HG03558 (cell line): ENCODE results near the gene PI16.

Experiments used
- ATAC-seq: cut with Tn5 transposase; IDR thresholded peaks from one replicate; pipeline ENCODE4 v1.9.1; 2021; ENCODE audit warnings: moderate number of reproducible peaks; ENCODE audit not compliant: unreplicated experiment; ENCODE audit errors: extremely low read depth

PI16 gene

GRCh38 chr6:36954262-36954931 is at the start of gene PI16:
TSS of gene PI16 (plus strand) at chr6:36954738. CDS start at chr6:36954761, 23 bp downstream.
- no peak for ATAC-seq

GRCh38 chr6:36904851-36905393 is 49.6 kb upstream of the PI16 start:
- ATAC-seq = no peak

- ATAC-seq = no peak
Measured at GRCh38 chr6:36906539-36907325, 47.8 kb upstream of the PI16 start.

GRCh38 chr6:36907781-36908180 is 46.8 kb upstream of the PI16 start:
- no peak for ATAC-seq

- no peak for ATAC-seq
Measured at GRCh38 chr6:36908747-36909146, 45.8 kb upstream of the PI16 start.

- no peak for ATAC-seq
Measured at GRCh38 chr6:36912030-36912454, 42.5 kb upstream of the PI16 start.

- peak; percentile 73 for ATAC-seq
Measured at GRCh38 chr6:36912586-36912985, 42.0 kb upstream of the PI16 start.

- no peak for ATAC-seq
Measured at GRCh38 chr6:36913082-36913481, 41.5 kb upstream of the PI16 start.

GRCh38 chr6:36914227-36914794 is 40.2 kb upstream of the PI16 start:
- no peak for ATAC-seq

- ATAC-seq = no peak
Measured at GRCh38 chr6:36915599-36915998, 38.9 kb upstream of the PI16 start.

GRCh38 chr6:36916126-36916525 is 38.4 kb upstream of the PI16 start:
- ATAC-seq = no peak

GRCh38 chr6:36917541-36918193 is 36.9 kb upstream of the PI16 start:
- no peak for ATAC-seq

GRCh38 chr6:36920049-36920448 is 34.5 kb upstream of the PI16 start:
- ATAC-seq = no peak

- no peak for ATAC-seq
Measured at GRCh38 chr6:36920546-36920945, 34.0 kb upstream of the PI16 start.

- ATAC-seq = no peak
Measured at GRCh38 chr6:36924131-36924530, 30.4 kb upstream of the PI16 start.

GRCh38 chr6:36924778-36925374 is 29.7 kb upstream of the PI16 start:
- no peak for ATAC-seq

- no peak for ATAC-seq
Measured at GRCh38 chr6:36925809-36926208, 28.7 kb upstream of the PI16 start.

- ATAC-seq = no peak
Measured at GRCh38 chr6:36926708-36927513, 27.6 kb upstream of the PI16 start.
